RWPE2 (cell line): ENCODE measurements around the gene BABAM1.
A peak's percentile ranks its signal among the peaks of the same experiment; 100 is the strongest.

Experiments used
- ATAC-seq: fragments of 200-7000 bp; cut with Tn5 transposase; 3 replicates; pipeline ENCODE4 v1.9.1; 2021; ENCODE audit warnings: low read depth
- DNase-seq: peaks from one replicate; pipeline ENCODE4 v3.0.0-alpha.2; 2020; ENCODE audit warnings: low spot score
- H3K27ac ChIP-seq: fragments of 450-650 bp; 2 replicates; pipeline ENCODE4 v1.5.1; 2017; ENCODE audit warnings: mild to moderate bottlenecking; ENCODE audit not compliant: poor library complexity, severe bottlenecking
- H3K27me3 ChIP-seq: fragments of 250-450 bp; sonication (Bioruptor Pico); 2 replicates; pipeline ENCODE4 v1.5.1; 2021; ENCODE audit warnings: mild to moderate bottlenecking, moderate library complexity; ENCODE audit not compliant: insufficient read depth, poor library complexity, severe bottlenecking
- H3K36me3 ChIP-seq: fragments of 250-450 bp; sonication (Bioruptor Pico); 2 replicates; pipeline ENCODE4 v1.5.1; 2020; ENCODE audit warnings: low read depth, mild to moderate bottlenecking, moderate library complexity
- H3K4me1 ChIP-seq: fragments of 250-450 bp; sonication (Bioruptor Pico); 2 replicates; pipeline ENCODE4 v1.5.1; 2021; ENCODE audit warnings: mild to moderate bottlenecking, moderate library complexity; ENCODE audit not compliant: insufficient read depth, poor library complexity, severe bottlenecking
- H3K4me3 ChIP-seq: fragments of 250-450 bp; sonication (Bioruptor Pico); 2 replicates; pipeline ENCODE4 v1.5.1; 2021; ENCODE audit warnings: mild to moderate bottlenecking, moderate library complexity; ENCODE audit not compliant: severe bottlenecking
- H3K9me3 ChIP-seq: fragments of 250-450 bp; sonication (Bioruptor Pico); 2 replicates; pipeline ENCODE4 v1.5.1; 2021; ENCODE audit warnings: mild to moderate bottlenecking, moderate library complexity; ENCODE audit not compliant: severe bottlenecking
- TF ChIP-seq, protein P1 (sequence below): fragments of 450-650 bp; IDR thresholded peaks from one replicate; pipeline ENCODE4 v1.5.1; 2017; ENCODE audit warnings: mild to moderate bottlenecking, moderate library complexity; ENCODE audit not compliant: poor library complexity, severe bottlenecking

BABAM1 gene

DNA sequence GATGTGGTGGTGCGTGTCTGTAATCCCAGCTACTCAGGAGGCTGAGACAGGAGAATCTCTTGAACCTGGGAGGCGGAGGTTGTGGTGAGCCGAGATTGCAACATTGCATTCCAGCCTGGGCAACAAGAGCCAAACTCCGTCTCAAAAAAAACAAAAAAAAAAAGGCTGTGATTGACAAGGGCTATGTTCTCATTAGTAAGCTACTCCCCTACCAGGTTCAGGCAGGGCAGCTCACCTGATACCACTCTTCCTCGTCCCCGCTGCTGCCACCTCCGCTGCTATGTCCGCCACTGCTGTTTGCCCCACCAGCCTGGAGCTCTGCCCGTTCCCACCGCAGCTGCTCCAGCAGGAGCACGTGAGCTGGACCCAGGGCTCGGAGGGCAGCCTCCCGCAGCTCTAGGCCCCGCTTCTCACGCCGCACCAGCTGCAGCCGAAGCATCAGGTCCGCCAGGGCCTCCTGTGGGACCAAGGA lies 12.1 kb upstream of the BABAM1 start:
- ATAC-seq: peak; percentile 50; the same call in 2 of the 3 replicates
- Histone ChIP-seq H3K4me1 (no peaks in the 10 kb centered on the region), H3K4me3 (no peak overlapping the region), H3K9me3 (no peaks in the 10 kb centered on the region), H3K27me3 (no peaks in the 10 kb centered on the region), H3K27ac (no peak overlapping the region), H3K36me3 (no peaks in the 10 kb centered on the region)
- TF ChIP-seq, protein P1, sequence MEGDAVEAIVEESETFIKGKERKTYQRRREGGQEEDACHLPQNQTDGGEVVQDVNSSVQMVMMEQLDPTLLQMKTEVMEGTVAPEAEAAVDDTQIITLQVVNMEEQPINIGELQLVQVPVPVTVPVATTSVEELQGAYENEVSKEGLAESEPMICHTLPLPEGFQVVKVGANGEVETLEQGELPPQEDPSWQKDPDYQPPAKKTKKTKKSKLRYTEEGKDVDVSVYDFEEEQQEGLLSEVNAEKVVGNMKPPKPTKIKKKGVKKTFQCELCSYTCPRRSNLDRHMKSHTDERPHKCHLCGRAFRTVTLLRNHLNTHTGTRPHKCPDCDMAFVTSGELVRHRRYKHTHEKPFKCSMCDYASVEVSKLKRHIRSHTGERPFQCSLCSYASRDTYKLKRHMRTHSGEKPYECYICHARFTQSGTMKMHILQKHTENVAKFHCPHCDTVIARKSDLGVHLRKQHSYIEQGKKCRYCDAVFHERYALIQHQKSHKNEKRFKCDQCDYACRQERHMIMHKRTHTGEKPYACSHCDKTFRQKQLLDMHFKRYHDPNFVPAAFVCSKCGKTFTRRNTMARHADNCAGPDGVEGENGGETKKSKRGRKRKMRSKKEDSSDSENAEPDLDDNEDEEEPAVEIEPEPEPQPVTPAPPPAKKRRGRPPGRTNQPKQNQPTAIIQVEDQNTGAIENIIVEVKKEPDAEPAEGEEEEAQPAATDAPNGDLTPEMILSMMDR: no peak
- no peak for DNase-seq

DNA sequence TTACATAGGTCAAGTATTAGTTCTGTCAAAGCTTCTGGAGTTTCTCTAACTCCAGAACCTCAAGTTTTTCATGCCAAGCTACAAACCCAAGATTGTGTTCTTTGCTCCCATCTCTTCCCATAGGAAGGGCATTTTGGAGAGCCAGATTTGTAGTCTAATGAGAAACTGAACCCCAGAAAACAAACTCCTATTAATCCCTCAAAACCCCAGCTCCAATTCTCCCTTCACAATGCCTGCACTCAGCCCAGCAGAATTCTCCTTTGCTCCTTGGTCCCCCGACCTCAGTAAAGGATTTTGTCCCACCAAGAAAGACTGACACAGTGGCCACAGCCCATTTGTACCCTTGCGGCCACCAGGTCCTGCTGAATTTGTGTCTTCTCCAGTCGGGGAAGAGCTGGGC lies 11.1 kb upstream of the BABAM1 start:
- TF ChIP-seq, protein P1: no peak
- no peak overlapping the region for H3K27ac ChIP-seq
- no peaks in the 10 kb centered on the region for H3K4me1 ChIP-seq
- no peak for DNase-seq
- H3K4me3 ChIP-seq: no peak overlapping the region
- ATAC-seq: no peak
- H3K9me3 ChIP-seq: no peaks in the 10 kb centered on the region
- no peaks in the 10 kb centered on the region for H3K36me3 ChIP-seq
- H3K27me3 ChIP-seq: no peaks in the 10 kb centered on the region

DNA sequence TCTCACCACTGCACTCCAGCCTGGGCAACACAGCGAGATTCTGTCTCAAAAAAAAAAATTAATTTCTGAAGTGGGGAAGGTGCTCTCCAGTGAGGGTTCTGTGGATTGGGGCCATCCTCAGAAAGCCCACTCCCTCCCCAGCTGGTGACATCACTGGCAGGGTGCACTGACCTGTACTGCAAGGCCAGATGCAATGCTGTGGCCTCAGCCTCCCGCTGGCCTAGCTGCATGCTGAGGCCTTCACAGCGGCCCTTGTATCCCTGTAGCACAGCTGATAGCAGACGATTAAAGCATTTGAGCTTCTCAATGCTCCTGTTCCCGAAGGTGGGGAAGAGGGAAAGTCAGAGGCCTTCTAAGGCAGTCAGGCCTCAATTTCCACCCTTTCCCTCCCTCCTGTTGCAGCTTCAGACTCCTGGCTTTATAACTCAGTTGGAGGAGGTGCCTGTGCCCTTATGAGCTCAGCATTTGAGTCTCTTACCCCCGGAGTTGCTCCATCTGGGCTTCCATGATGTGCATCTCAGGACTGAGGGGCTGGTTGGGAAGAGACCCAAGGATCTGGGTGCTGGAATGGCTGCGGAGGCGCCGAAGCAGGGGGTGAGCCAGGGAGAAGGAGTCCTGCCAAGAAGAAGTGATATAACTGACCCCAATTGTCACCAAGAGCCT lies 8.0 kb upstream of the BABAM1 start:
- ATAC-seq (no peak), DNase-seq (no peak)
- Histone ChIP-seq H3K4me3 (no peak overlapping the region), H3K4me1 (no peaks in the 10 kb centered on the region), H3K9me3 (no peaks in the 10 kb centered on the region), H3K27ac (no peak overlapping the region), H3K36me3 (no peaks in the 10 kb centered on the region), H3K27me3 (no peaks in the 10 kb centered on the region)
- TF ChIP-seq, protein P1: no peak

DNA sequence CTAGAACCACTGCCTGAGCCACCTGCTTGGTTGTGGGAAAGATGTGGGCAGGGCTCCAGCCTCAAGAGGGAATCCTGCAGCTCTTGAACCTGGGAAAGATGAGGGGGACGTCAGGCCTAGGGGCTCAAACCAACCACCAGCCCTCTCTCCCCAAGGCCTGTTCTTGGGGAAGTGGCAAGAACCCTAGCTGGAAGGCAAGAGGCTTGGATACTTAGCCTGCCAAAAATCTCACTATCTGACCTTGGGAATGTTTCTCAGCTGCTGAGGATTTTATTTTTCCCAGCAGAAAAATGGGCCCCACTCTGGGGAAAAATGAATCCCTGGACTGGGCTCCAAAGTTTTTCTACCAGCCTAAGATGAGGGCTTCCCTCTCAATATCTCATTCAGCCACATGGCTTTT lies 7.3 kb upstream of the BABAM1 start:
- H3K4me1 ChIP-seq: no peaks in the 10 kb centered on the region
- no peak overlapping the region for H3K4me3 ChIP-seq
- ATAC-seq: no peak

More for the DNA sequence above, 7.3 kb upstream of the BABAM1 start:
- no peaks in the 10 kb centered on the region for H3K36me3 ChIP-seq
- no peak overlapping the region for H3K27ac ChIP-seq
- DNase-seq: no peak
- TF ChIP-seq, protein P1: no peak
- no peaks in the 10 kb centered on the region for H3K27me3 ChIP-seq
- H3K9me3 ChIP-seq: no peaks in the 10 kb centered on the region
